CD14-positive monocyte (primary cell): ENCODE measurements around the gene NDFIP1. TPM values are rescaled to one million over a fixed set of nuclear protein-coding genes. Genes with fewer than 3 reads are reported as not detected.

Source experiments
- DNase-seq, 3 donors: peaks; one replicate each; pipeline ENCODE4 v3.0.0-alpha.2; 2011 to 2022
- H2AFZ ChIP-seq: 2 replicates; pipeline ENCODE4 v1.6.0; 2012; ENCODE audit warnings: mild to moderate bottlenecking, low read depth, low read length, inconsistent platforms; ENCODE audit not compliant: insufficient read depth, poor library complexity, severe bottlenecking
- H3K27ac ChIP-seq, 2 donors: 1 replicate in 1 of 2; 2 replicates in 1 of 2; pipeline ENCODE4 v1.5.1; 2012 to 2013; ENCODE audit warnings: low read length in 2 of 2, control low read depth in 1 of 2, inconsistent platforms in 1 of 2, low read depth in 1 of 2, mild to moderate bottlenecking in 1 of 2
- H3K27me3 ChIP-seq, 2 donors: one replicate each; pipeline versions ENCODE4 v1.6.0 to v1.6.1; 2011 to 2013; ENCODE audit warnings: low read length in 2 of 2; ENCODE audit not compliant: control insufficient read depth in 2 of 2, insufficient read depth in 2 of 2
- H3K36me3 ChIP-seq, 2 donors: replicated peaks in 1 of 2; 1 replicate in 1 of 2; 2 replicates in 1 of 2; pipeline versions ENCODE4 v1.5.1 to v1.6.1; 2012 to 2013; ENCODE audit warnings: low read length in 2 of 2, control low read depth in 1 of 2, inconsistent platforms in 1 of 2, mild to moderate bottlenecking in 1 of 2; ENCODE audit not compliant: insufficient read depth in 2 of 2, control insufficient read depth in 1 of 2
- H3K4me1 ChIP-seq, 2 donors: 1 replicate in 1 of 2; 2 replicates in 1 of 2; pipeline versions ENCODE4 v1.5.1 to v1.6.1; 2012 to 2013; ENCODE audit warnings: low read length in 2 of 2, control low read depth in 1 of 2, inconsistent platforms in 1 of 2, mild to moderate bottlenecking in 1 of 2, moderate library complexity in 1 of 2; ENCODE audit not compliant: insufficient read depth in 2 of 2, control insufficient read depth in 1 of 2
- H3K4me2 ChIP-seq: replicated peaks from 2 replicates; pipeline ENCODE3; 2012; ENCODE audit warnings: low read length, moderate library complexity, mild to moderate bottlenecking; ENCODE audit not compliant: poor library complexity, severe bottlenecking; ENCODE audit errors: extremely low read depth
- H3K4me3 ChIP-seq, 3 experiments: fragments of 200-600 bp in 1 of 3; sonication (generic) in 1 of 3; replicated peaks in 1 of 3; 1 replicate in 2 of 3; 2 replicates in 1 of 3; pipeline ENCODE4 v1.5.1; 2011 to 2013; ENCODE audit warnings: low read length in 3 of 3, mild to moderate bottlenecking in 3 of 3, control low read depth in 2 of 3, low read depth in 2 of 3, inconsistent platforms in 1 of 3, moderate library complexity in 1 of 3
- H3K79me2 ChIP-seq: 2 replicates; pipeline ENCODE4 v1.6.0; 2012; ENCODE audit warnings: mild to moderate bottlenecking, control low read depth, inconsistent platforms, low read length, moderate library complexity; ENCODE audit not compliant: insufficient read depth
- H3K9ac ChIP-seq: 2 replicates; pipeline ENCODE4 v1.6.0; 2017; ENCODE audit warnings: low read length, mild to moderate bottlenecking; ENCODE audit not compliant: insufficient read depth, poor library complexity, severe bottlenecking
- H3K9me3 ChIP-seq, 2 donors: replicated peaks in 1 of 2; 1 replicate in 1 of 2; 2 replicates in 1 of 2; pipeline versions ENCODE4 v1.5.1 to v1.6.1; 2012 to 2013; ENCODE audit warnings: low read length in 2 of 2, control low read depth in 1 of 2; ENCODE audit not compliant: control insufficient read depth in 1 of 2, insufficient read depth in 1 of 2
- H4K20me1 ChIP-seq: 2 replicates; pipeline ENCODE4 v1.6.0; 2012; ENCODE audit warnings: mild to moderate bottlenecking, low read length, control low read depth, moderate library complexity; ENCODE audit not compliant: insufficient read depth
- H3K27ac Mint-ChIP-seq, 7 donors: one replicate each; pipeline ENCODE4 v1.8.0; 2020; ENCODE audit warnings: mild to moderate bottlenecking in 7 of 7, mixed read lengths in 7 of 7, moderate library complexity in 6 of 7, inconsistent platforms in 2 of 7
- H3K27me3 Mint-ChIP-seq, 3 donors: one replicate each; pipeline ENCODE4 v1.8.0; 2021 to 2022; ENCODE audit warnings: low read depth in 3 of 3, mild to moderate bottlenecking in 3 of 3, mixed read lengths in 3 of 3, moderate library complexity in 3 of 3, inconsistent platforms in 1 of 3
- H3K36me3 Mint-ChIP-seq, 2 donors: one replicate each; pipeline ENCODE4 v1.8.0; 2020; ENCODE audit warnings: mixed read lengths in 2 of 2, inconsistent platforms in 1 of 2, mild to moderate bottlenecking in 1 of 2
- H3K4me1 Mint-ChIP-seq: one replicate; pipeline ENCODE4 v1.8.0; 2020; ENCODE audit warnings: mild to moderate bottlenecking, mixed read lengths
- H3K4me3 Mint-ChIP-seq, 2 donors: one replicate each; pipeline ENCODE4 v1.8.0; 2020; ENCODE audit warnings: mild to moderate bottlenecking in 2 of 2, mixed read lengths in 2 of 2, moderate library complexity in 1 of 2
- H3K9me3 Mint-ChIP-seq, 7 donors: one replicate each; pipeline ENCODE4 v1.8.0; 2020 to 2022; ENCODE audit warnings: mixed read lengths in 7 of 7, mild to moderate bottlenecking in 6 of 7, moderate library complexity in 6 of 7, inconsistent platforms in 2 of 7
- CTCF ChIP-seq: fragments of 200-600 bp; IDR thresholded peaks from one replicate; pipeline ENCODE4 v1.8.0; 2022; ENCODE audit warnings: antibody characterized with exemption, mild to moderate bottlenecking
- WGBS: methylation state at CpG from one replicate; pipeline ENCODE4 v1.1.5; 2013; ENCODE audit warnings: missing lambda C conversion rate; ENCODE audit not compliant: insufficient coverage; 5-methylcytosine and 5-hydroxymethylcytosine counted together
- intact Hi-C, 2 donors: fragments of 100-400 bp; cut with micrococcal nuclease; formaldehyde crosslinking; loops; one replicate each; pipeline versions ENCODE4 v1.15.0 to v1.15.1; 2023
- polyA plus RNA-seq, 3 donors: library from polyadenylated mRNA; depleted of rRNA in 1 of 3; unstranded in 2 of 3; stranded (reverse) in 1 of 3; fragments of 300-500 nt in 2 of 3; fragments of >200 nt in 1 of 3; fragmentation: Illumina TruSeq in 2 of 3; gene quantifications; 1 replicate in 2 of 3; 2 replicates in 1 of 3; pipeline ENCODE4 v1.2.3, GENCODE V29; 2012 to 2021

NDFIP1 gene
- polyA plus RNA-seq, 3 donors = 18.4 to 44.4 (median 44.0) TPM

DNA sequence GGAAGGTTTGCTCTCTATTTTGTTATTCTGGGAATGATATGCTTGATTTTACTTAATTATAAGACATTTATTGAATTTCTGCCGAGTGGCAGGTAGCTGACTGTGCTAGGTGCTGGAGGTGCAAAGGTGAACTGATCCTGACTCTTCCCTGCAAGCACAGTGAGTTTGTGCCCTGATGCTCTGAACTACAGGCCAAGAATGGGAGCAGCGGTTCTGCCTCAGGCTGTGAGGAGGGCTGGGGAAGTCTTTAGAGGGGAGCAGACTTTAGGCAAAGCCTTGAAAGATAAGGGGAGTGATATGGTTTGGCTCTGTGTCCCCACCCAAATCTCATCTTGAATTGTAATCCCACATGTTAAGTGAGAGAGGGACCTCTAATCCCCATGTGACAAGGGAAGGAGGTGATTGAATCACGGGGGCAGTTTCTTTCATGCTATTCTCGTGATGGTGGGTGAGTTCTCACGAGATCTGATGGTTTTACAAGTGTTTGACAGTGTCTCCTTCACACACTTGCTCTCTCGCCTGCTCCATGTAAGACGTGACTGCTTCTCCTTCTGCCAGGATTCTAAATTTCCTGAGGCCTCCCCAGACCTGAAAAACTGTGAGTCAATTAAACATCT, 73.1 kb downstream of the NDFIP1 start:
- no peaks in the 10 kb centered on the region for H3K9me3 Mint-ChIP-seq
- Histone ChIP-seq H3K4me1 (no peaks in the 10 kb centered on the region), H3K4me2 (no peak overlapping the region), H4K20me1 (no peaks in the 10 kb centered on the region), H2AFZ (no peak overlapping the region), H3K9ac (no peak overlapping the region), H3K9me3 (no peaks in the 10 kb centered on the region), H3K27me3 (no peaks in the 10 kb centered on the region), H3K4me3 (no peak overlapping the region), H3K79me2 (no peaks in the 10 kb centered on the region), H3K27ac (no peak overlapping the region), H3K36me3 (no peaks in the 10 kb centered on the region)
- 80% methylated on average over 2 of the region's 7 CpGs for WGBS
- no peak for TF ChIP-seq CTCF
- H3K4me1 Mint-ChIP-seq = no peaks in the 10 kb centered on the region
- DNase-seq = no peak
- H3K4me3 Mint-ChIP-seq = no peak overlapping the region
- no peaks in the 10 kb centered on the region for H3K36me3 Mint-ChIP-seq
- peaks cover 2 to 9% (median 5%) of the 10 kb centered on the region in 3 donors for H3K27me3 Mint-ChIP-seq
- no peak overlapping the region for H3K27ac Mint-ChIP-seq
- intact Hi-C loops = no loop called here

GRCh38 chr5:142182840-142183239, 74.3 kb downstream of the NDFIP1 start:
- WGBS = 100% methylated on average over 2 of the region's 5 CpGs
- H3K36me3 Mint-ChIP-seq = no peaks in the 10 kb centered on the region
- H3K4me1 ChIP-seq = no peaks in the 10 kb centered on the region
- no peaks in the 10 kb centered on the region for H3K4me1 Mint-ChIP-seq
- no peak for DNase-seq
- H3K9ac ChIP-seq = no peak overlapping the region
- intact Hi-C loops = no loop called here
- H3K9me3 Mint-ChIP-seq = peaks cover 0 to 1% (median 0%) of the 10 kb centered on the region in 7 donors
- H3K27ac Mint-ChIP-seq = no peak overlapping the region
- H3K27ac ChIP-seq = no peak overlapping the region
- H3K4me3 Mint-ChIP-seq = no peak overlapping the region
- no peak overlapping the region for H3K4me2 ChIP-seq
- no peaks in the 10 kb centered on the region for H3K79me2 ChIP-seq
- H3K9me3 ChIP-seq = no peaks in the 10 kb centered on the region
- no peaks in the 10 kb centered on the region for H4K20me1 ChIP-seq
- H3K4me3 ChIP-seq = no peak overlapping the region
- no peaks in the 10 kb centered on the region for H3K36me3 ChIP-seq
- TF ChIP-seq CTCF = no peak
- H3K27me3 Mint-ChIP-seq = peaks cover 3 to 13% (median 6%) of the 10 kb centered on the region in 3 donors
- H2AFZ ChIP-seq = no peak overlapping the region
- peaks cover 0 to 1% of the 10 kb centered on the region in 2 donors for H3K27me3 ChIP-seq
